ENCODE measurements around the gene APP. TPM values are rescaled to one million over a fixed set of nuclear protein-coding genes. Genes with fewer than 3 reads are reported as not detected.

The APP gene
- total RNA-seq, 4 donors from 2014 or later = 234 to 376 (median 343) TPM

DNA sequence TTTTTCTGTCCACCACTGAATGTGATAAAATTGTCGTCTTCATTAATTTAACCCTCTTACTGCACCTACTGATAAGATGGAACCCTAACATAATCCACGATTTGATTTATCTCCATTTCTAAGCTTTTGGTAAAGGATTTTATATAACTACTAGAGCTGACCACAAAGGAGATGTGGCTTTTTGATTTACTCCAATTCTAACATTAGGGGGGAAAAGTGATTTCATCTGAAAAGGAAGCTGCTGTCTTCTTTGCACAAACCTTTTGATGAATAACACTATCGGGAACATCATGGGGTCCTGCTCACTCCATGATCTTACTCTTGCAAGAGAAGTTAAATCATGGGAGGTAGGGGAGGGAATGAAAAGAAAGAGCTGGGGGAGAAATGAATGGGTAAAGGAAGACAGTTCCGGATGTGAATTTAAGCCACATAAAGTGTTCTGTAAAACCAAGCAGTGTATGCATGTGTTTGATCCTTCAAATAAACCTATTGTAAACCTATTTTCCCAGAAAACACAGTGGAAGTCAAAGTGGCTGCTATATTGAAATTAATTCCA is 274.0 kb downstream of the APP start:
- Histone ChIP-seq H3K9me3 (no peaks in the 10 kb centered on the region), H3K36me3 (peaks cover 6% of the 10 kb centered on the region), H3K4me1 (peaks cover 9% of the 10 kb centered on the region), H3K4me3 (no peak overlapping the region), H3K27me3 (no peaks in the 10 kb centered on the region), H3K27ac (no peak overlapping the region)
- no peak for DNase-seq (ENCODE audit: low spot score in 2 of 2)
- WGBS = 74% methylated on average over 4 of the region's 4 CpGs
- no peak for TF ChIP-seq POLR2AphosphoS5 (IDR thresholded peaks at IDR 0.05)
- no peak for TF ChIP-seq CTCF (IDR thresholded peaks at IDR 0.05)
- no peak for TF ChIP-seq EP300 (IDR thresholded peaks at IDR 0.05)

DNA sequence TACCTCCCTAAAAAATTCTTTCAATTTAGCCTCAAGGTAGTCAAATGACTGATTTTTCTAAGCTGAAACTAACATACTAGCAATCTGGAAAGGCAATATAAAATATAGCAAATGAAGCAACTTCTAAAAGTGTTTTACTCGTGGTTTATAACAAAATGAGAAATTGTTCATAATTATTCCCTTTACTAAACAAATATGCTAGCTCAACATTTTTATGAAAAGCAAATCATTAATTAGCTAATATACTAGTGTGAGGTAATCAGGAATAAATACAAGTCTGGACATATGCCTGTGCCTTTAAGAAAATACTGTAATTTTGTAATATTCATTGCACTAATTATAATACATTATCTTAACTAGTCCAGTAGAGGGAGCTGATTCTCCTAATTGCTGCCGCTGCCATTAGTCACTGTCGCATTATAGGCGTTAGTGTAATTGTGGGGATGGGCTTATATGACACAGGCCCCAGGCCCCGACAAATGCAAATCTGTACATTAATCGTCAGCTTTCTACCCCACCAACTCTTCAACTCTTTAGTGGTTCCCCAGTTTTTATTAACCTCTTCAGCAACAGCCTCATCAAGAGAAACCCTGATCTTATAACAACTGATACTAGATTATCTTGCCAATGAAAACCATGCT is 274.9 kb downstream of the APP start:
- no peak for TF ChIP-seq EP300 (IDR thresholded peaks at IDR 0.05)
- peak; percentile 42 to 51 for TF ChIP-seq CTCF (IDR thresholded peaks at IDR 0.05)
- no peak for TF ChIP-seq POLR2A (IDR thresholded peaks at IDR 0.05)
- peaks cover 14% of the 10 kb centered on the region for H3K36me3 ChIP-seq
- no peaks in the 10 kb centered on the region for H3K9me3 ChIP-seq
- no peak for DNase-seq (ENCODE audit: low spot score in 2 of 2)
- no peak overlapping the region for H3K27ac ChIP-seq
- peaks cover 9% of the 10 kb centered on the region for H3K4me1 ChIP-seq
- H3K4me3 ChIP-seq = no peak overlapping the region
- WGBS = 14% methylated on average over 6 of the region's 6 CpGs
- H3K27me3 ChIP-seq = no peaks in the 10 kb centered on the region

- Histone ChIP-seq H3K27me3 (no peaks in the 10 kb centered on the region), H3K4me1 (peaks cover 9% of the 10 kb centered on the region), H3K9me3 (no peaks in the 10 kb centered on the region), H3K36me3 (peaks cover 28% of the 10 kb centered on the region), H3K4me3 (no peak overlapping the region), H3K27ac (no peak overlapping the region)
- DNase-seq (ENCODE audit: low spot score in 2 of 2) = no peak
- 96% methylated on average over 1 of the region's 1 CpG for WGBS
- TF ChIP-seq CTCF (IDR thresholded peaks at IDR 0.05) = no peak
- TF ChIP-seq POLR2A (IDR thresholded peaks at IDR 0.05) = no peak
- no peak for TF ChIP-seq EP300 (IDR thresholded peaks at IDR 0.05)
- no peak for TF ChIP-seq POLR2AphosphoS5 (IDR thresholded peaks at IDR 0.05)
These were observed 277.4 kb downstream of the APP start for GRCh38 chr21:25893191-25893590.

- no peak overlapping the region for H3K4me3 ChIP-seq
- peaks cover 9% of the 10 kb centered on the region for H3K4me1 ChIP-seq
- peaks cover 42% of the 10 kb centered on the region for H3K36me3 ChIP-seq
- H3K27me3 ChIP-seq = no peaks in the 10 kb centered on the region
- H3K9me3 ChIP-seq = no peaks in the 10 kb centered on the region
- DNase-seq (ENCODE audit: low spot score in 2 of 2) = no peak
- WGBS = 94% methylated on average over 5 of the region's 5 CpGs
- no peak for TF ChIP-seq POLR2A (IDR thresholded peaks at IDR 0.05)
- TF ChIP-seq POLR2AphosphoS5 (IDR thresholded peaks at IDR 0.05) = no peak
- H3K27ac ChIP-seq = no peak overlapping the region
These were observed 279.0 kb downstream of the APP start for GRCh38 chr21:25891596-25891995.

GRCh38 chr21:25890001-25890400 is 280.6 kb downstream of the APP start:
- Histone ChIP-seq H3K36me3 (peaks cover 44% of the 10 kb centered on the region), H3K4me1 (no peaks in the 10 kb centered on the region)
- no peak for DNase-seq (ENCODE audit: low spot score in 2 of 2)

More at GRCh38 chr21:25890001-25890400, 280.6 kb downstream of the APP start:
- no peaks in the 10 kb centered on the region for H3K9me3 ChIP-seq
- no peak overlapping the region for H3K27ac ChIP-seq
- H3K27me3 ChIP-seq = no peaks in the 10 kb centered on the region
- WGBS = 84% methylated on average over 2 of the region's 2 CpGs
- TF ChIP-seq EP300 (IDR thresholded peaks at IDR 0.05) = no peak
- no peak for TF ChIP-seq CTCF (IDR thresholded peaks at IDR 0.05)
- no peak for TF ChIP-seq POLR2AphosphoS5 (IDR thresholded peaks at IDR 0.05)
- TF ChIP-seq POLR2A (IDR thresholded peaks at IDR 0.05) = no peak
- H3K4me3 ChIP-seq = no peak overlapping the region
